HG02970 (cell line): Measurements from ENCODE around the gene ASB6.
"Not testable (repeated sequence)": the region's sequence is repeated elsewhere in the genome, so short reads cannot be mapped to it uniquely, and the experiment has no call there.

ENCODE experiments used
- ATAC-seq: cut with Tn5 transposase; IDR thresholded peaks from one replicate; pipeline ENCODE4 v1.9.1; 2021; ENCODE audit warnings: mild to moderate bottlenecking, moderate library complexity, moderate number of reproducible peaks; ENCODE audit not compliant: unreplicated experiment, low FRiP score

Gene ASB6

DNA sequence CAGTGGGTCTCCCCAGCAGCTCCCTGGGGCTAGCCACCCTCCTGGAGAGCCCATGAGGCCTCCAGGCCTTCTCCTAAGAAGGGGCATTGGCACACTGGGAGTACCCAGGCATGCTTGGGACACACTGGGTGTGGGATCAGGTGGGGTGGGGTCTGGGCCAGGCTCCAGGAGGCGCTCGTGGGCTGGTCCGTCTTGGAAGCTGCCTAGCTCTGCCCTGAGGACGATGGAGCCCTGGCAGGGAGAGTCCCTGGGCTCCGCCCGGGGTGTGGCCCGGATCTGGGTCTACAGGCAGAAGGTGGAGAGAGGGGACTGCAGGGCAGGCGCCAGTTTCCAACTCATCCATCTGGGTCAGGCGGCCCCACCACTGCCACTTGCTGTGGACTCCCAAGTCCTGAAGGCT lies 25.9 kb upstream of the ASB6 start:
- ATAC-seq, result no peak

DNA sequence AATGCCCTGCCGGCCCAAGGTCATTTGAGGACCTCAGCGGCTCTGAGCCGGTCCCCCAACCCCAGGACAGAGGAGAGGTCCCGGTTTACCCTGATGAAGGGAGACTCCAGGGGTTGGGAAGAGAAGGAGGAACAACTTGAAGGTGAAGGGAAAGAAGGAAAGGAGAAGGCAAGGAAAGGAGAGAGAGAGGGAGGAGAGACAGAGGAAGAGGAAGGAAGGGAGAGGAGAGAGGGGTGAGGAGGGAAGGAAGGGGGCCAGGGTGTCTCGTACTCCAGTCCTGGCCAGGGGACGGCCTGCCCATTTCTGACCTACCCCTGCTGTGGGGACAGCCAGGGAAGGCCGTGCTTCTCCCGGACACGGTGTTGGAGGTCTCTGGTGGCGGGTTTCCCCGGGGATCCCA lies 25.4 kb upstream of the ASB6 start:
- no peak for ATAC-seq

- ATAC-seq, result no peak
Measured at GRCh38 chr9:129666575-129666974, 24.6 kb upstream of the ASB6 start.

GRCh38 chr9:129665814-129666520 lies 24.0 kb upstream of the ASB6 start:
- no peak for ATAC-seq

GRCh38 chr9:129665389-129665775 lies 23.4 kb upstream of the ASB6 start, which contains the start of gene PRRX2:
Gene PRRX2, plus strand, starts transcription at chr9:129665647. Its CDS starts 221 bp downstream, at chr9:129665868.
- no peak for ATAC-seq

- no peak for ATAC-seq
Measured at GRCh38 chr9:129664746-129665388, 22.9 kb upstream of the ASB6 start.

DNA sequence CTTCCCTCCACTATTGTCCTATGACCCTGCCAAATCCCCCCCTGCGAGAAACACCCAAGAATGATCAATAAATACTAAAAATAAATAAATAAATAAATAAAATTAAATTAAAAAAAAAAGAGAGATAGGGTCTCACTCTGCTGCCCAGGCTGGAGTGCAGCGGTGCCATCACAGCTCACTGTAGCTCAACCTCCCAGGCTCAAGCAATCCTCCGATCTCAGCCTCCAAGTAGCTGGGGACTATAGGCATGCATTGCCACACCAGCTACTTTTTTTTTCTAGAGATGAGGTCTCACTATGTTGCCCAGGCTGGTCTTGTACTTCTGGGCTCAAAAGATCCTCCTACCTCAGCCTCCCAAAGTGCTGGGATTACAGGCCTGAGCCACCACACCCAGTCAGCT lies 20.3 kb upstream of the ASB6 start:
- ATAC-seq, result not testable (repeated sequence)

- ATAC-seq, result no peak
Measured at GRCh38 chr9:129661029-129661428, 19.1 kb upstream of the ASB6 start.

DNA sequence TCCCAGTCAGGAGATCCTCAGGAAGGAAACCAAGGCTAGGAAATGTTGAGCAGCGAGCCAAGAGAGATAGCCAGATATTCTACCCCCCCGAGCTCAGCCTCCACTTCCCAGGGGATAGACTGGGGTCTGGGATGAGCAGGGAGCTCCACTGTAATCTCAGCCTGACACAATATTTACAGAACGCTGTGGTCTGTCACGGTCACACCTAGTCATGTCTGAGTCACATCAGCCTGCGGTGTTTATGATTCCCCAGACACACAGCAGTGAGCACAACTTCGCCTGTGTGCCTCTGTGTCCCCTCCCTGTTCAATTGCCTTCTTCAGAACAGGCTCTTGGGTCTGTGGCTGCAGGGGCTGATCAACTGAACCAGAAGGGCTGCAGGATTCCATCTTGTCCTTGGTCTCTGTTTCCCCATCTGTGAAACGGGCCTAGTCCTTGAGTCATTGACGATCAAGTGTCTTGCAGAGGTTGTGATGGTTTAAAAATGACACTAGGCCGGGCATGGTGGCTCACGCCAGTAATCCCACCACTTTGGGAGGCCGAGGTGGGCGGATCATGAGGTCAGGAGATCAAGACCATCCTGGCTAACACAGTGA lies 14.9 kb upstream of the ASB6 start:
- no peak for ATAC-seq

GRCh38 chr9:129655696-129656095 lies 13.7 kb upstream of the ASB6 start:
- no peak for ATAC-seq

GRCh38 chr9:129655154-129655553 lies 13.2 kb upstream of the ASB6 start:
- no peak for ATAC-seq

- ATAC-seq, result no peak
Measured at GRCh38 chr9:129654554-129655040, 12.6 kb upstream of the ASB6 start.

DNA sequence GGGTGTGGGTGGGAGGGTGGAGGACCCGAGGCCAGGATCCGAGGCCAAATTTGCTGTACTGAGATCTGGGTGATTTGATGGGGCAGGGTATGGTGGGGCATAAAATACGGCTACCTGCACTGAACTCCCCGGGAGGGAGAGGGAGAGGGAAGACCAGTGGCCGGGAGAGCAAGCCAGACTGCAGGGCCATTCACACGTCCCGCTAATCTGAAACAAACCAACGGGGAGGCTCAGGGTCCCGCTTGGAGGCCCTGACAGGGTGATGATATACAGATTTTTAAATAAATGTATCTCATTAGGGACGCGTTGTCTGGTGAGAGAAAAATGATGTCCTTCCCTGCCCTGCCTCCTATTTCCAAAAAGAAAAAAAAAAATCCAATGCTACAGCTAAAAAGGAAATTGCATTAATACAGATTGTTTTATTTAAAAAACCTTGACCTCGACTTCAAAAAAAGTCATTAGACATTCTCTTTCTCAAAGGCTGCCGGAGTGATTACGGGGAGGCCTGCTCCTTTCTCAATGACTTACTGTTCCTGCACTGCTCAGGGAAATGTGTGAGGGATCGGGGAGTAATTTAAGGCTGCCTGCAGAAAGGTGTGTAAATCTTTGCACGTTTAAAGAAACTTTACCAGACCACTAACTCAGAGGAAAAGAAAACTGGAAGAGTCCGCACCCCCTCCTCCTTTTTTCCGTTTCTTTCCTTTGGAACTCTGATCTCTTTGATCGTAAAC lies 12.0 kb upstream of the ASB6 start:
- no peak for ATAC-seq

DNA sequence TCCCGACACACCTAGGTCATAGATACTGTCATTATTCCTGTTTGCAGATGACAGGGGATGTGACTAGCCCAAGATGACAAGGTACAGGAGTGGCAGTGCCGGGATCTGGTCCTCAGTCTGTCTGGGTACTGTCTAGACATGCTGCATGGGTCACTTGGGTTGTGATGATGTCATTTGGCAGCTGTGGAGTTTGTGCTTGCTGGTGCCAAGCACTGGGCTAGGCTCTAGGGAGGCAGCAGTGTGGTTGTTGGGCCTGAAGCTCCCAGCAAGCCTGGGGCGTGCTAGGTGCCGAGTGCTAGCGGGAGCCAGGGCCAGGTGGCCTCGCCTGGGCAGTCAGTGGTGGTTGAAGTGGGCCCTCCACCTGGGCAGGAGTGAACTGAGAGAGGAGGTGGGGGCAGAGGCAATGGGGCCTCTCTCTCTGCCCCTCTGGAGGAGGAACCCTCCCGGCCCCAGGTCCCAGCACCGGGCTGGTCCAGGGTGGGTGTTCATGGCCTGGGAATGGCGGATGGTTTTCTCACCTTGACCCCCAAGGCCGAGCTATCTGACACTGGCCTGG lies 8.8 kb upstream of the ASB6 start:
- no peak for ATAC-seq

DNA sequence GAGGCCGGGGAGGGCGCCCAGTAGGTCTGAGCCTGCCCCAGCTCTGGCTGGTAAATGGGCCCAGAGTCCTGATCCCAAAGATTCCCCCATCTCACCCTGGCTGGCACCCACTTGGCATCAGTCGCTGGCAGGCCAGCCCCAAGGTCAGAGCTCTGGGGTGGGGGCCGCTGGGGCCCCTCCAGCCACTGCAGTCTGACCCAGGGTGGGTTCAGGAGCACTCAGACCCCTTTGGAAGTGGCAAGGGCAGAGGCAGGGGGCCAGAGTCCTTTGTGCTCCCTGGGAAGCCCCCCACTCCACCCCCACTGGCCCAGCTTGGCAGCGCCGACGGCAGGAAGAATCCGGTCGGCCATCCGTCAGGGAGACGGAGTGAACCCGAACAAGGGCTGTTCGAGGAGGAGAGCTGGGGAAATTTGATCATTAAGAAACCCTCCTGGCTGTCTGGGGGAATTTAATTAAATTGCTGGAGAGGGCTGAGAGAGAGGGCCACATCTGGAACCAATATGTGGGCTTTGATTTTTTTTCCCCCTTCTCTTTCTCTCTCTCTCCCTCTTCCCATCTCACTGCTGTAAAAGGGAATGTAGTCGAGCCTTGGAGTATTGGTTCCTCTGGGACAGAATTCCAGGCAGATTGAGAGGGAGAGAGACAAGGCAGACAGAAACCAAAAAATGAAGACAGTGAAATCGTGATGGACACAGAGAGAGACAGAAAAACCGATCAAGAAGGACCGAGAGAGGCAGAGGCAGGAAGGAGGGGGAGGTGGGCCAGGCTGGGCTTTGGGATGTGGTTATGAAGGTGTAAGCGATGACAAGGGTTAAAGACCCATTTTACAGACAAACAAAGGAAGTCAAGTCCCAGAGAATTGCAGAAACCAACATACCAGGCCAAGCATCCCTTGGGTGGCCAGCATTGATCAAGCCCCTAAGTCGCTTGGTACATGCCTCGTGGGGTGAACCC lies 8.1 kb upstream of the ASB6 start:
- ATAC-seq, result no peak

DNA sequence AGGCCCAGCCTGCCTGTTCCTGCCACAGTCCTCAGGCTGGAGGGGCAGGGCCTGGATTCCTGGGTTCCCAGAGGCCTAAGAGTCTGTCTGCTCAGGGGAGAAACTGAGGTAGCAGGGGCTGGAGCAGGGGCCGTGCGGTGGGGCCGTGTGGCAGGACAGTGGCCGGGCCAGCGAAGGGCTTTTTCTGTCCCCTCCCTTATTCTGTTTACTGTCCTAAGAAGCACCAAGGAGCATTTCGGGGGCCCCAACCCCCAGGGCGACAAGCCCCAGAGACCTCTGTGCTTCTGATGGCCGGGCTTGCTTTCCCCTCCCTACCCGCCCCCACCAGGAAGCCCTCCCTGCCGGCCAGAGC lies 6.8 kb upstream of the ASB6 start:
- no peak for ATAC-seq

DNA sequence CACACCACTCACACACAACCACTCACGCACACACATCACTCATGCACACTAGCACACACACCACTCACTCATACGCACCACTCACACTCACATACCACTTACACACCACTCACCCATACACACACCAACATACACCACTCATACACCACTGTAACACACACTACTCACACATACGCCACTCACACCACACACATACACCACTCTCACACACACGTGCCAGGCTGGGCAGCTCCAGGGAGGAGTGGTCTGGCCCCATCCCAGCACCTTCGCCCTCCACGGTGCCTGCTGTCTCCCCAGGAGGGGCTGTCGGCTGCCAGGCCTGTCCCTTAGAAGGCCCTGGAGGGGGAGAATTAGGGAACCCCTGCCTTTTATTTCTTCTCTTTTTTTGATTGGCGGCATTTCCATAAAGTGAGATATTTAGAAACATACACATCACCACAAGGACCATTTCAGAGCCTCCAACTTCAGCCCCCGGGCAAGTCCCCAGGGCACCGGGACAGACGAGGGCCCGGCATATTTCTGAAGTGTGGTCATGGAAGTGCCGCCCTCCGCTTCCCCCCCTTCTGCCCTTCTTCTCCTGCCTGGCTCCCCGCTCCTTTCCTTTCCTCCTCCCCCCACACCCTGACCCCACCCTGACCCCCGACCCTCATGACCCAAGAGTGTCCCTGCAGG lies 6.3 kb upstream of the ASB6 start:
- ATAC-seq, result no peak

DNA sequence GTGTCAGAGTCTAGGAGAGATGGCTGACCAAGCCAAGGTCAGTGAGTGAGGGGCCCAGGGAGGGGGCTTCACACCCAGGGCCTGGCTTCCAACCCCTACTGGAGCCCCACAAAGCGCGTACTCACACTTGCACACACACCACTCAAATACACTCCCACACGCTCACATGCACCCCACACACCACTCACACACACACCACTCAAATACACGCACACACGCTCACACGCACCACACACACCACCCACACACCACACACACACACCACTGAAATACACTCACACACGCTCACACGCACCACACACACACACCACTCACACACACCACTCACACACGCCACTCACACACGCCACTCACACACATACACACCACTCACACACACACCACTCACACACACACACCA lies 5.7 kb upstream of the ASB6 start:
- no peak for ATAC-seq

DNA sequence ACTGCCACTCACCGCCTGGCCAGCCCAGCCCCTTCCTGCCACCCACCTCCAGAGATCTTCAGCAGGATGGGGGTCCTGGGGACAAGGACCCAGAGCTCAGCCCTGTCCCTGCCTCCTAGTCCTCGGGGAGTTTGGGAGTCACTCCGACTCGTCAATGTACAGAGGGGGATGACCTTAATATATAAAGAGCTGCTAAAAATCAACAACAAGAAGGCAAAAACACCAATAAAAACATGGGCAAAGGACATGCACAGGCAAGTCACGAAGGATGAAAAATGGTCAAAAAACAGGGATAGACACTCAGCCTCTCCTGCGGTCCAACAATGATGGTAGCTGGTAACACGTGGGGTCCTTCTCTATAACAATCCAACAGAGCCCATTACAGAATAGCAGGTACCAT lies 4.7 kb upstream of the ASB6 start:
- ATAC-seq, result no peak
